Neural crest cell (in vitro differentiated cells): Measurements from ENCODE around the gene TMED6. TPM values are rescaled to one million over a fixed set of nuclear protein-coding genes. Genes with fewer than 3 reads are reported as not detected.

ENCODE experiments used
- DNase-seq: peaks from one replicate; pipeline ENCODE4 v3.0.0; 2021; ENCODE audit warnings: low read depth, mixed read lengths, low spot score
- H3K27ac Mint-ChIP-seq: one replicate; pipeline ENCODE4 v1.8.0; 2021; ENCODE audit warnings: mild to moderate bottlenecking, mixed read lengths; ENCODE audit not compliant: unreplicated experiment
- H3K27me3 Mint-ChIP-seq: 2 replicates; pipeline ENCODE4 v1.8.0; 2021; ENCODE audit warnings: low read depth, mild to moderate bottlenecking, mixed read lengths
- H3K36me3 Mint-ChIP-seq: 2 replicates; pipeline ENCODE4 v1.8.0; 2021; ENCODE audit warnings: low read depth, mild to moderate bottlenecking, mixed read lengths
- H3K4me1 Mint-ChIP-seq: 2 replicates; pipeline ENCODE4 v1.8.0; 2021; ENCODE audit warnings: mixed read lengths
- H3K4me3 Mint-ChIP-seq: one replicate; pipeline ENCODE4 v1.8.0; 2021; ENCODE audit warnings: mild to moderate bottlenecking, mixed read lengths
- H3K9me3 Mint-ChIP-seq: 2 replicates; pipeline ENCODE4 v1.8.0; 2021; ENCODE audit warnings: mixed read lengths
- total RNA-seq: library from RNA; stranded (reverse); gene quantifications from 2 replicates; pipeline ENCODE4 v1.2.1, GENCODE V29; 2021
- TF ChIP-seq, protein P1 (sequence below): fragments of 200-600 bp; sonication (generic); conservative IDR thresholded peaks from 2 replicates; pipeline ENCODE4 v1.5.0; 2021; ENCODE audit warnings: antibody characterized with exemption, mild to moderate bottlenecking

TMED6 gene
- total RNA-seq, 1 donor from 2014 or later, result 0.56 TPM

GRCh38 chr16:69330286-69331109, 21.1 kb downstream of the TMED6 start, which contains the start of gene PDF:
Gene PDF, minus strand, starts transcription at chr16:69330588. Its CDS starts 18 bp downstream, at chr16:69330570.
- TF ChIP-seq, protein P1, sequence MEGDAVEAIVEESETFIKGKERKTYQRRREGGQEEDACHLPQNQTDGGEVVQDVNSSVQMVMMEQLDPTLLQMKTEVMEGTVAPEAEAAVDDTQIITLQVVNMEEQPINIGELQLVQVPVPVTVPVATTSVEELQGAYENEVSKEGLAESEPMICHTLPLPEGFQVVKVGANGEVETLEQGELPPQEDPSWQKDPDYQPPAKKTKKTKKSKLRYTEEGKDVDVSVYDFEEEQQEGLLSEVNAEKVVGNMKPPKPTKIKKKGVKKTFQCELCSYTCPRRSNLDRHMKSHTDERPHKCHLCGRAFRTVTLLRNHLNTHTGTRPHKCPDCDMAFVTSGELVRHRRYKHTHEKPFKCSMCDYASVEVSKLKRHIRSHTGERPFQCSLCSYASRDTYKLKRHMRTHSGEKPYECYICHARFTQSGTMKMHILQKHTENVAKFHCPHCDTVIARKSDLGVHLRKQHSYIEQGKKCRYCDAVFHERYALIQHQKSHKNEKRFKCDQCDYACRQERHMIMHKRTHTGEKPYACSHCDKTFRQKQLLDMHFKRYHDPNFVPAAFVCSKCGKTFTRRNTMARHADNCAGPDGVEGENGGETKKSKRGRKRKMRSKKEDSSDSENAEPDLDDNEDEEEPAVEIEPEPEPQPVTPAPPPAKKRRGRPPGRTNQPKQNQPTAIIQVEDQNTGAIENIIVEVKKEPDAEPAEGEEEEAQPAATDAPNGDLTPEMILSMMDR, result no peak
- DNase-seq, result peak; percentile 87
- Mint-ChIP-seq H3K4me3 (peak within 1 kb of the TSS; percentile 88), H3K27me3 (no peaks in the 10 kb centered on the region), H3K36me3 (peaks cover 13% of the 10 kb centered on the region), H3K4me1 (peaks cover 27% of the 10 kb centered on the region), H3K27ac (peak within 1 kb of the TSS; percentile 50), H3K9me3 (no peaks in the 10 kb centered on the region)

DNA sequence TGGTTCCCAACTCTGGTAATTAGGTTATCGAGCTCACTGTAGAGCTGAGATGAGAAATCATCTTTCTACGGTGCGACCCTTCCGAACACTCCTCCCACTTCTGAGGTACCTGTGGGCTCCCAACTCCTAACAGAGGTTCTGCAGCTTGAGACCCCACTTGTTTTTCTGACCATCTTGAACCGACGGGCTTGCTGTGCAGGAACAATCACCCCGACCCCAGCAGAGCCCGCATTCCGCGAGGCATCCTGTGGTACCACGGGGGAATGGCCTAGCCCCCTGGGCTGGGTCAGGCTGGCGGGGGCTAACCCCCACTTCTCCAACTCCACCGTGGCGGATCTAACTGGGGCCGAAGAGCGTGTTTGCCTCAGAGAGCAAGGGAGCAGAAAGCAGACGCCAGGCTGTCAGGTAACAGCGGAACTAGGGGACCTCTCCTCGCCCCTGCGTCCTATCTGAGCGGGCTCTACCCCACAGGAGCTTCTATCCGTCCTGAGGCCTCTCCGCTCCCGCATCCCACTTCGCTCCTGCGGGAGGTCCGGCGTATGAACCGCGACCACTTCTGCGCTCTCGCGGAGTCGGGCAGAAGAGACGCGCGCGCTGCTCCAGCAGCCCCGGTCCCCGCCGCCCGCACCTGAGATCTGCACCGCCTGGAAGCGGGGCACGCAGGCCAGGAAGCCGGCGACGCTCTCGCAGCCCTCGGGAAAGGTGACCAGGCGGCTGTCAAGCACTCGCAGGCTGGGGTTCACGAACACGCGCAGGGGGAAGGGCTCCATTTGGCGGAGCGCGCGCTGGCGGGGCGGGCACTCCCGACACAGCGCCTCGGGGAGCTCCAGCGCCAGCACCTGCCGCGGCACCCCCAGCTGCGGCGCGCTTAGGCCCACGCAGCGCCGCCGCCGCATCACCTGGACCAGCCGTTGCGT, 22.0 kb downstream of the TMED6 start:
- peak overlapping the region; percentile 88 for H3K4me3 Mint-ChIP-seq
- peaks cover 13% of the 10 kb centered on the region for H3K36me3 Mint-ChIP-seq
- H3K27me3 Mint-ChIP-seq, result no peaks in the 10 kb centered on the region
- H3K27ac Mint-ChIP-seq, result no peak overlapping the region
- DNase-seq, result no peak
- TF ChIP-seq, protein P1, result no peak
- H3K9me3 Mint-ChIP-seq, result no peaks in the 10 kb centered on the region
- H3K4me1 Mint-ChIP-seq, result peaks cover 27% of the 10 kb centered on the region

DNA sequence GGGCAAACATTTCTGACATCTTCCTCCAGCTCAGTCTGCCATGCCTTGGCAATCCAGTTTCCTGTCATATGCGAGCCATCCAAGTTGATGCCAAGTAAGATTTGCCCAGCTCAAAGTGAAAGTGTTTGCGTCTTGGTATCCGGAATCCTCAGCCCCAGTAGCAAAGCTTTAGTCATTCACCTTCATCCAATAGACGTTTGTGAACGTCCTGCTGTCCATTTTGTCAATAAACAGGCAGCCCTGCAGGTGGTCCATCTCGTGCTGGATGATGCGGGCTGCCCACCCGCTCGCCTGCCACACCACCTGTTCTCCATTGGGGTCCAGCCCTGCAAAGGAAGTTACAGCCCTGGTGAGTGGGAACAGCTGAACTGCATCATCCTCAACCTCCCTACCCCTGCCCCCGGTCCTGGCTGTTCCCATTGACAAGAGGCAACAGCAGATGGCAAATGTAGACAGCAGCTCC, 22.7 kb downstream of the TMED6 start:
- H3K9me3 Mint-ChIP-seq, result no peaks in the 10 kb centered on the region
- no peak overlapping the region for H3K27ac Mint-ChIP-seq
- DNase-seq, result no peak
- TF ChIP-seq, protein P1, result no peak
- H3K4me1 Mint-ChIP-seq, result peaks cover 27% of the 10 kb centered on the region
- no peaks in the 10 kb centered on the region for H3K27me3 Mint-ChIP-seq
- peak overlapping the region; percentile 88 for H3K4me3 Mint-ChIP-seq
- peaks cover 10% of the 10 kb centered on the region for H3K36me3 Mint-ChIP-seq

- TF ChIP-seq, protein P1, result no peak
- DNase-seq, result no peak
- peak overlapping the region; percentile 88 for H3K4me3 Mint-ChIP-seq
- peaks cover 27% of the 10 kb centered on the region for H3K4me1 Mint-ChIP-seq
- no peaks in the 10 kb centered on the region for H3K9me3 Mint-ChIP-seq
- H3K36me3 Mint-ChIP-seq, result peaks cover 8% of the 10 kb centered on the region
- no peaks in the 10 kb centered on the region for H3K27me3 Mint-ChIP-seq
- H3K27ac Mint-ChIP-seq, result no peak overlapping the region
These were observed 23.8 kb downstream of the TMED6 start for GRCh38 chr16:69327585-69328310.
